ENCODE data around the gene TAF1. TPM values are rescaled to one million over a fixed set of nuclear protein-coding genes. Genes with fewer than 3 reads are reported as not detected.
A peak's percentile ranks its signal among the peaks of the same experiment; 100 is the strongest.
"Not testable (repeated sequence)": the region's sequence is repeated elsewhere in the genome, so short reads cannot be mapped to it uniquely, and the experiment has no call there.

TAF1 gene
- total RNA-seq, 3 donors from 2014 or later: 24.9 to 32.2 (median 29.0) TPM

- H3K4me3 Mint-ChIP-seq; H3K9me3 Mint-ChIP-seq; H3K4me1 Mint-ChIP-seq (ENCODE audit: low read depth); DNase-seq; H3K27me3 Mint-ChIP-seq (ENCODE audit: low read depth); H3K36me3 Mint-ChIP-seq (ENCODE audit: insufficient read depth); ATAC-seq: not testable (repeated sequence)
Observed at GRCh38 chrX:71451518-71451917, 85.4 kb downstream of the TAF1 start.

- no peaks in the 10 kb centered on the region for H3K27me3 Mint-ChIP-seq (ENCODE audit: low read depth)
- no peak for ATAC-seq
Observed at GRCh38 chrX:71453056-71453455, 86.9 kb downstream of the TAF1 start.

GRCh38 chrX:71454222-71454621 lies 88.1 kb downstream of the TAF1 start:
- Mint-ChIP-seq H3K27me3 (ENCODE audit: low read depth) (no peaks in the 10 kb centered on the region), H3K9me3 (no peaks in the 10 kb centered on the region), H3K4me1 (ENCODE audit: low read depth) (no peaks in the 10 kb centered on the region), H3K4me3 (no peak overlapping the region), H3K36me3 (ENCODE audit: insufficient read depth) (peaks cover 24% of the 10 kb centered on the region)
- ATAC-seq: no peak
- DNase-seq: no peak

More at GRCh38 chrX:71453056-71453455, 86.9 kb downstream of the TAF1 start:
- Mint-ChIP-seq H3K9me3 (no peaks in the 10 kb centered on the region), H3K4me1 (ENCODE audit: low read depth) (no peaks in the 10 kb centered on the region), H3K36me3 (ENCODE audit: insufficient read depth) (peaks cover 16% of the 10 kb centered on the region), H3K4me3 (no peak overlapping the region)
- no peak for DNase-seq

GRCh38 chrX:71458866-71459265 lies 92.7 kb downstream of the TAF1 start:
- no peak overlapping the region for H3K4me3 Mint-ChIP-seq
- no peak for DNase-seq

GRCh38 chrX:71464968-71465367 lies 98.8 kb downstream of the TAF1 start:
- Mint-ChIP-seq H3K4me3 (no peak overlapping the region), H3K36me3 (ENCODE audit: insufficient read depth) (peaks cover 30% of the 10 kb centered on the region), H3K9me3 (no peaks in the 10 kb centered on the region), H3K27me3 (ENCODE audit: low read depth) (no peaks in the 10 kb centered on the region), H3K4me1 (ENCODE audit: low read depth) (no peaks in the 10 kb centered on the region)
- DNase-seq (no peak), ATAC-seq (no peak)

More at GRCh38 chrX:71458866-71459265, 92.7 kb downstream of the TAF1 start:
- Mint-ChIP-seq H3K4me1 (ENCODE audit: low read depth) (no peaks in the 10 kb centered on the region), H3K9me3 (no peaks in the 10 kb centered on the region), H3K27me3 (ENCODE audit: low read depth) (no peaks in the 10 kb centered on the region), H3K36me3 (ENCODE audit: insufficient read depth) (peaks cover 41% of the 10 kb centered on the region)
- no peak for ATAC-seq

GRCh38 chrX:71466979-71467523 lies 100.9 kb downstream of the TAF1 start:
- H3K9me3 Mint-ChIP-seq: no peaks in the 10 kb centered on the region
- DNase-seq (no peak), ATAC-seq (no peak)
- no peak overlapping the region for H3K4me3 Mint-ChIP-seq
- H3K36me3 Mint-ChIP-seq (ENCODE audit: insufficient read depth): peaks cover 18% of the 10 kb centered on the region
- H3K4me1 Mint-ChIP-seq (ENCODE audit: low read depth): no peaks in the 10 kb centered on the region
- H3K27me3 Mint-ChIP-seq (ENCODE audit: low read depth): no peaks in the 10 kb centered on the region

- H3K36me3 Mint-ChIP-seq (ENCODE audit: insufficient read depth): peaks cover 6% of the 10 kb centered on the region
- no peak overlapping the region for H3K4me3 Mint-ChIP-seq
- no peaks in the 10 kb centered on the region for H3K9me3 Mint-ChIP-seq
- H3K4me1 Mint-ChIP-seq (ENCODE audit: low read depth): no peaks in the 10 kb centered on the region
- no peak for ATAC-seq
- H3K27me3 Mint-ChIP-seq (ENCODE audit: low read depth): no peaks in the 10 kb centered on the region
- DNase-seq: no peak
Observed at GRCh38 chrX:71475785-71476540, 109.8 kb downstream of the TAF1 start.

GRCh38 chrX:71482228-71482958 lies 116.2 kb downstream of the TAF1 start:
- Mint-ChIP-seq H3K9me3 (no peaks in the 10 kb centered on the region), H3K27me3 (ENCODE audit: low read depth) (no peaks in the 10 kb centered on the region), H3K4me3 (no peak overlapping the region), H3K4me1 (ENCODE audit: low read depth) (peaks cover 4% of the 10 kb centered on the region), H3K36me3 (ENCODE audit: insufficient read depth) (peaks cover 2% of the 10 kb centered on the region)
- ATAC-seq: no peak
- DNase-seq: no peak

GRCh38 chrX:71487814-71488213 lies 121.7 kb downstream of the TAF1 start:
- H3K9me3 Mint-ChIP-seq: no peaks in the 10 kb centered on the region
- no peaks in the 10 kb centered on the region for H3K27me3 Mint-ChIP-seq (ENCODE audit: low read depth)
- H3K36me3 Mint-ChIP-seq (ENCODE audit: insufficient read depth): peaks cover 6% of the 10 kb centered on the region
- H3K4me1 Mint-ChIP-seq (ENCODE audit: low read depth): peaks cover 12% of the 10 kb centered on the region
- no peak for ATAC-seq
- no peak for DNase-seq
- H3K4me3 Mint-ChIP-seq: no peak overlapping the region

- Mint-ChIP-seq H3K9me3 (no peaks in the 10 kb centered on the region), H3K4me1 (ENCODE audit: low read depth) (peaks cover 14% of the 10 kb centered on the region), H3K27me3 (ENCODE audit: low read depth) (no peaks in the 10 kb centered on the region), H3K36me3 (ENCODE audit: insufficient read depth) (peaks cover 6% of the 10 kb centered on the region), H3K4me3 (no peak overlapping the region)
- ATAC-seq (no peak), DNase-seq (no peak)
Observed at GRCh38 chrX:71489540-71489939, 123.4 kb downstream of the TAF1 start.

- ATAC-seq (peak; percentile 84 to 87), DNase-seq (peak; percentile 35)
- Mint-ChIP-seq H3K27me3 (ENCODE audit: low read depth) (no peaks in the 10 kb centered on the region), H3K4me3 (peak overlapping the region; percentile 85), H3K36me3 (ENCODE audit: insufficient read depth) (peaks cover 6% of the 10 kb centered on the region), H3K9me3 (no peaks in the 10 kb centered on the region), H3K4me1 (ENCODE audit: low read depth) (peaks cover 11% of the 10 kb centered on the region)
Observed at GRCh38 chrX:71492231-71493065, 126.3 kb downstream of the TAF1 start.

GRCh38 chrX:71493111-71493613 lies 127.0 kb downstream of the TAF1 start:
- H3K9me3 Mint-ChIP-seq: no peaks in the 10 kb centered on the region
- peaks cover 2% of the 10 kb centered on the region for H3K36me3 Mint-ChIP-seq (ENCODE audit: insufficient read depth)
- H3K27me3 Mint-ChIP-seq (ENCODE audit: low read depth): no peaks in the 10 kb centered on the region
- H3K4me3 Mint-ChIP-seq: peak overlapping the region; percentile 85
- DNase-seq (no peak), ATAC-seq (no peak)
- peaks cover 11% of the 10 kb centered on the region for H3K4me1 Mint-ChIP-seq (ENCODE audit: low read depth)

- not testable (repeated sequence) for H3K27me3 Mint-ChIP-seq (ENCODE audit: low read depth); H3K36me3 Mint-ChIP-seq (ENCODE audit: insufficient read depth); DNase-seq; H3K9me3 Mint-ChIP-seq; ATAC-seq; H3K4me3 Mint-ChIP-seq
- peaks cover 10% of the 10 kb centered on the region for H3K4me1 Mint-ChIP-seq (ENCODE audit: low read depth)
Observed at GRCh38 chrX:71495979-71496378, 129.8 kb downstream of the TAF1 start.

GRCh38 chrX:71496476-71496875 lies 130.3 kb downstream of the TAF1 start:
- Mint-ChIP-seq H3K9me3 (no peaks in the 10 kb centered on the region), H3K27me3 (ENCODE audit: low read depth) (no peaks in the 10 kb centered on the region), H3K4me3 (no peak overlapping the region), H3K36me3 (ENCODE audit: insufficient read depth) (no peaks in the 10 kb centered on the region), H3K4me1 (ENCODE audit: low read depth) (peaks cover 6% of the 10 kb centered on the region)
- ATAC-seq (no peak), DNase-seq (no peak)
